SU-DHL-6 (cell line): ENCODE results near the gene JPH4.

Experiments
- EZH2phosphoT487 ChIP-seq: fragments of 200-600 bp; sonication (generic), shearing (Covaris generic); conservative IDR thresholded peaks from 2 replicates; pipeline ENCODE4 v1.6.1; 2018; ENCODE audit warnings: mild to moderate bottlenecking, antibody characterized with exemption, low read length, moderate library complexity, mixed read lengths
- TF ChIP-seq, protein P1 (sequence below): fragments of 200-600 bp; sonication (generic); IDR thresholded peaks from one replicate; pipeline ENCODE4 v1.5.1; 2017; ENCODE audit warnings: antibody characterized with exemption, mild to moderate bottlenecking, low read length, moderate library complexity; ENCODE audit not compliant: insufficient read depth, poor library complexity, severe bottlenecking

DNA sequence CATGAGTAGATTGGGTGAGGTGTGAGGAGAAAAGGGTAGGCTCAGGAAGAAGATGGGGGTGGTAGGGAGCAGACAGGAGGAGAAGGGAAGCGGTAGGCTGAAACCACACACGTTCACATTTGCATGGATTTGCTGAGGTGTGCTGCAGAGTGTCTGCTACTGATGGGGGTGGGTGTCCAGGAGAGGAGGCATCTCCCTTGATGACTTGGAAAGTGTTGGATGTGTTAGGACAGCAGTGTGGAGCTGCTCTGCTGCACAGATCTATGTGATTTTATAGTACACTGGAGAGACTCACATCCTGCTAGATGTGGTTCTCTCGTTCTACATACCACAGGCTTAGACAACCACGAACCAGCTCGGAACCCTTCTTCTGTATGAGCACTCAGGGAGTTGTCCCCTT is 36.3 kb downstream of the JPH4 start:
- TF ChIP-seq, protein P1, sequence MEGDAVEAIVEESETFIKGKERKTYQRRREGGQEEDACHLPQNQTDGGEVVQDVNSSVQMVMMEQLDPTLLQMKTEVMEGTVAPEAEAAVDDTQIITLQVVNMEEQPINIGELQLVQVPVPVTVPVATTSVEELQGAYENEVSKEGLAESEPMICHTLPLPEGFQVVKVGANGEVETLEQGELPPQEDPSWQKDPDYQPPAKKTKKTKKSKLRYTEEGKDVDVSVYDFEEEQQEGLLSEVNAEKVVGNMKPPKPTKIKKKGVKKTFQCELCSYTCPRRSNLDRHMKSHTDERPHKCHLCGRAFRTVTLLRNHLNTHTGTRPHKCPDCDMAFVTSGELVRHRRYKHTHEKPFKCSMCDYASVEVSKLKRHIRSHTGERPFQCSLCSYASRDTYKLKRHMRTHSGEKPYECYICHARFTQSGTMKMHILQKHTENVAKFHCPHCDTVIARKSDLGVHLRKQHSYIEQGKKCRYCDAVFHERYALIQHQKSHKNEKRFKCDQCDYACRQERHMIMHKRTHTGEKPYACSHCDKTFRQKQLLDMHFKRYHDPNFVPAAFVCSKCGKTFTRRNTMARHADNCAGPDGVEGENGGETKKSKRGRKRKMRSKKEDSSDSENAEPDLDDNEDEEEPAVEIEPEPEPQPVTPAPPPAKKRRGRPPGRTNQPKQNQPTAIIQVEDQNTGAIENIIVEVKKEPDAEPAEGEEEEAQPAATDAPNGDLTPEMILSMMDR, result no peak
- no peak for TF ChIP-seq EZH2phosphoT487
